GM12878 (cell line): ENCODE measurements around the gene PRRT4. TPM values are rescaled to one million over a fixed set of nuclear protein-coding genes. Genes with fewer than 3 reads are reported as not detected.

Experiments
- ATAC-seq: fragments of 200-7000 bp; cut with Tn5 transposase; 3 replicates; pipeline ENCODE4 v1.9.1; 2020; ENCODE audit warnings: mild to moderate bottlenecking, moderate library complexity
- BruUV-seq: library from RNA; stranded (reverse); fragments of 400-500 nt; replicated peaks from 2 replicates; lab custom pipeline; 2021; lab: Mats Ljungman, UMichigan
- CTCF ChIA-PET: fragments of 300-600 bp; sonication (Branson Sonifier 250); formaldehyde crosslinking; extraction: SDS; loops from one replicate; lab custom pipeline; 2021; ENCODE audit warnings: inconsistent platforms; lab: Yijun Ruan, JAX
- POLR2A ChIA-PET: fragments of 350-600 bp; formaldehyde crosslinking; extraction: SDS; loops from one replicate; lab custom pipeline; 2021; ENCODE audit warnings: inconsistent platforms; lab: Charles Lee
- RAD21 ChIA-PET: fragments of 300-600 bp; sonication (Branson Sonifier 250); formaldehyde crosslinking; loops from one replicate; lab custom pipeline; 2023; ENCODE audit warnings: antibody characterized with exemption; ENCODE audit not compliant: unreplicated experiment; lab: Charles Lee
- SMC1A ChIA-PET: fragments of 300-600 bp; sonication (Branson Sonifier 250); formaldehyde crosslinking; loops from one replicate; lab custom pipeline; 2023; ENCODE audit not compliant: unreplicated experiment, uncharacterized antibody; lab: Charles Lee
- DNase-seq: peaks from one replicate; pipeline ENCODE4 v3.0.0-alpha.2; 2011; ENCODE audit warnings: low read depth, low spot score
- FAIRE-seq: peaks from 3 replicates; lab custom pipeline; 2011; peaks lifted over from hg19 to GRCh38; lab: Jason Lieb, UNC
- H2AFZ ChIP-seq: 2 replicates; pipeline ENCODE4 v1.6.0; 2011; ENCODE audit warnings: low read depth, low read length, control low read depth; ENCODE audit not compliant: control insufficient read depth
- H3K27ac ChIP-seq: 2 replicates; pipeline ENCODE4 v1.5.1; 2011; ENCODE audit warnings: control low read depth; ENCODE audit not compliant: control insufficient read depth, insufficient read depth
- H3K27me3 ChIP-seq, 2 experiments: replicated peaks in 1 of 2; 2 replicates each; pipeline versions ENCODE4 v1.6.0 to v1.6.1; 2011; ENCODE audit warnings: low read length in 1 of 2; ENCODE audit not compliant: control insufficient read depth in 2 of 2, insufficient read depth in 2 of 2
- H3K36me3 ChIP-seq, 2 experiments: 2 replicates each; pipeline ENCODE4 v1.5.1; 2011; ENCODE audit warnings: low read length in 1 of 2; ENCODE audit not compliant: control insufficient read depth in 2 of 2, insufficient read depth in 2 of 2
- H3K4me1 ChIP-seq: 2 replicates; pipeline ENCODE4 v1.6.1; 2011; ENCODE audit warnings: mild to moderate bottlenecking, low read length, moderate library complexity, mixed read lengths; ENCODE audit not compliant: control insufficient read depth, insufficient read depth
- H3K4me2 ChIP-seq: 2 replicates; pipeline ENCODE4 v1.6.0; 2011; ENCODE audit warnings: control low read depth; ENCODE audit not compliant: control insufficient read depth, insufficient read depth
- H3K4me3 ChIP-seq: fragments of 200-600 bp; sonication (generic); 2 replicates; pipeline ENCODE4 v1.5.1; 2016
- H3K79me2 ChIP-seq: 2 replicates; pipeline ENCODE4 v1.6.0; 2011; ENCODE audit warnings: low read length; ENCODE audit not compliant: control insufficient read depth, insufficient read depth
- H3K9ac ChIP-seq: 2 replicates; pipeline ENCODE4 v1.8.0; 2011; ENCODE audit warnings: low read length, control low read depth, mixed read lengths; ENCODE audit not compliant: control insufficient read depth, insufficient read depth
- H3K9me3 ChIP-seq: replicated peaks from 3 replicates; pipeline ENCODE4 v1.5.1; 2011; ENCODE audit warnings: mild to moderate bottlenecking, low read length; ENCODE audit not compliant: control insufficient read depth, insufficient read depth
- H4K20me1 ChIP-seq: 2 replicates; pipeline ENCODE4 v1.6.0; 2011; ENCODE audit not compliant: control insufficient read depth, insufficient read depth
- CHD4 ChIP-seq: fragments of 200-600 bp; sonication (generic); IDR thresholded peaks from 2 replicates; pipeline ENCODE4 v1.6.1; 2016; ENCODE audit warnings: mild to moderate bottlenecking
- GATAD2B ChIP-seq: fragments of 450-650 bp; conservative IDR thresholded peaks from 2 replicates; pipeline ENCODE4 v1.6.1; 2017; ENCODE audit warnings: low read depth, mild to moderate bottlenecking, moderate library complexity
- IRF3 ChIP-seq: fragments of 450-650 bp; IDR thresholded peaks from 2 replicates; pipeline ENCODE4 v1.6.1; 2014; ENCODE audit warnings: mild to moderate bottlenecking
- NR2C1 ChIP-seq: fragments of 450-650 bp; IDR thresholded peaks from 2 replicates; pipeline ENCODE4 v1.6.1; 2017; ENCODE audit warnings: antibody characterized with exemption, mild to moderate bottlenecking, moderate library complexity
- POLR2A ChIP-seq: IDR thresholded peaks from 2 replicates; pipeline ENCODE4 v1.6.1; 2011; ENCODE audit warnings: low read depth, mild to moderate bottlenecking, low read length
- RAD51 ChIP-seq: fragments of 450-650 bp; IDR thresholded peaks from 2 replicates; pipeline ENCODE4 v1.6.1; 2016; ENCODE audit warnings: moderate library complexity, mild to moderate bottlenecking, inconsistent platforms
- YBX1 ChIP-seq: fragments of 450-650 bp; IDR thresholded peaks from 2 replicates; pipeline ENCODE4 v1.6.1; 2016; ENCODE audit warnings: antibody characterized with exemption
- WGBS: methylation state at CpG from one replicate; pipeline ENCODE4 v1.1.6; 2016; ENCODE audit warnings: low lambda C conversion rate; ENCODE audit not compliant: insufficient replicate concordance, insufficient coverage; ENCODE audit errors: missing lambda C conversion rate; 5-methylcytosine and 5-hydroxymethylcytosine counted together
- in situ Hi-C: fragments of 300-500 bp; cut with MboI; formaldehyde crosslinking; loops from 9 replicates; pipeline ENCODE4 v1.14.3; 2018; ENCODE audit warnings: mixed read lengths
- intact Hi-C: fragments of 100-400 bp; cut with micrococcal nuclease; formaldehyde crosslinking; loops from one replicate; pipeline ENCODE4 v1.14.2; 2022; ENCODE audit not compliant: unreplicated experiment
- polyA plus RNA-seq, 11 experiments: library from polyadenylated mRNA; depleted of rRNA in 4 of 11; unstranded in 6 of 11; stranded (reverse) in 5 of 11; fragments of >200 nt; fragmentation: Nextera tagmentation in 4 of 11; fragmentation: Illumina TruSeq in 1 of 11; extraction: Ambion mirVana in 4 of 11; extraction: Trizol in 1 of 11; gene quantifications; 1 replicate in 1 of 11; 2 replicates in 10 of 11; pipeline versions ENCODE4 v1.2.1 to v1.2.3, GENCODE V29; 2011 to 2016; ENCODE audit warnings: inconsistent platforms in 2 of 11, missing spikeins in 2 of 11, low read depth in 1 of 11
- total RNA-seq, 4 experiments: library from RNA; depleted of rRNA in 3 of 4; stranded (reverse); fragments of >200 nt in 3 of 4; fragmentation: Illumina TruSeq in 1 of 4; extraction: Trizol in 1 of 4; gene quantifications; 2 replicates each; pipeline versions ENCODE4 v1.2.1 to v1.2.3, GENCODE V29; 2013 to 2021

Gene PRRT4
- total and polyA plus RNA-seq, 10 of the 15 experiments (the other 5 are each of a cell fraction or from before 2014, with no cell fraction given) = not detected

- TF ChIP-seq POLR2A (no peak), RAD51 (no peak), CHD4 (no peak), GATAD2B (no peak), YBX1 (no peak)
Observed at GRCh38 chr7:128358233-128358632, 3.3 kb downstream of the PRRT4 start (continued).

- no peak for FAIRE-seq
- SMC1A ChIA-PET = interaction anchor here (1.1 kb wide), 1 partner anchor 30 kb away, joined by 6 read pairs; no protein-coding TSS in a partner anchor
- ATAC-seq = no peak
- no peak for DNase-seq
- Histone ChIP-seq H3K36me3 (no peaks in the 10 kb centered on the region), H3K79me2 (no peaks in the 10 kb centered on the region), H4K20me1 (no peaks in the 10 kb centered on the region), H3K4me1 (no peaks in the 10 kb centered on the region), H2AFZ (no peak overlapping the region), H3K9ac (no peak overlapping the region), H3K4me2 (no peak overlapping the region), H3K27ac (no peak overlapping the region), H3K27me3 (peaks cover 15 to 17% of the 10 kb centered on the region in 2 experiments), H3K4me3 (no peak overlapping the region), H3K9me3 (no peaks in the 10 kb centered on the region)
- 38% methylated on average over 6 of the region's 6 CpGs for WGBS
- intact Hi-C loops (no loop called here), in situ Hi-C loops (no loop called here)
- no peak for TF ChIP-seq NR2C1
- TF ChIP-seq IRF3 = no peak
- CTCF ChIA-PET = no interaction called here
- no TSS peak for BruUV-seq
- RAD21 ChIA-PET = interaction anchor here (0.9 kb wide), 1 partner anchor 30 kb away, joined by 3 read pairs; no protein-coding TSS in a partner anchor
- POLR2A ChIA-PET = no interaction called here
Observed at GRCh38 chr7:128357217-128357613, 4.3 kb downstream of the PRRT4 start.
